GM18868 (cell line): Measurements from ENCODE around the gene PAOX.
A peak's percentile ranks its signal among the peaks of the same experiment; 100 is the strongest.
"Not testable (repeated sequence)": the region's sequence is repeated elsewhere in the genome, so short reads cannot be mapped to it uniquely, and the experiment has no call there.

ENCODE experiments used
- ATAC-seq: cut with Tn5 transposase; IDR thresholded peaks from one replicate; pipeline ENCODE4 v1.9.1; 2021; ENCODE audit warnings: mild to moderate bottlenecking, moderate library complexity; ENCODE audit not compliant: unreplicated experiment

PAOX gene

DNA sequence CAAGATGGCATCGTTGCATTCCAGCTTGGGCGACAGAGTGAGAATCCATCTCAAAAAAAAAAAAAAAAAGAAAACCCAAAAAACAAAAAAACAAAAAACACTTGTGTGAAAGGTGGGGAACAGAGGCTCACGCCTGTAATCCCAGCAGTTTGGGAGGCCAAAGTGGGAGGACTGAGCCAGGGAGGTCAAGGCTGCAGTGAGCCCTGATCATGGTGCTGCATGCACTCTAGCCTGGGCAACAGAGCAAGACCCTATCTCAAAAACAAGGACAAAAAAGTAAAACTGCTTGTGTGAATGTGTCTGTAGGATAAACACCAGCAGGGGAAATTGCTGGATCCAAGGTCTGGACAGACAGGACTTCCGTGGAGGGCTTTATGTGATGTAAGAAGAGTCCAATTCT, 4.5 kb downstream of the PAOX start:
- no peak for ATAC-seq

DNA sequence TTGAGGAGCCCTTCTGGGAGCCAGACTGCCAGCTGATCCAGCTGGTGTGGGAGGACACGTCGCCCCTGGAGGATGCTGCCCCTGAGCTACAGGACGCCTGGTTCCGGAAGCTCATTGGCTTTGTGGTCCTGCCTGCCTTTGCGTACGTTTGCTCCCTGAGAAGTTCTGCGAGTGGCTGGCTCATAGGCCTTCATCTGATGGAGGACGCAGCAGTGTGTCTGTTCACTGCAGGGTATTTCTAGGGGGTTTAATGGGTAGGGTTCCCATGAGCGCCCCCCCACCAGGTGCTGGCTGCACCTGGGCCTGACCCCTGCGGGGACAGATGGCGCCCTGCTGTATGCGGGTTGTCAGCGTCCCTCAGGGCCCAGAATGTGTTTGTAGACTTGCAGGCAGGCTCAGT, 5.0 kb downstream of the PAOX start:
- no peak for ATAC-seq

GRCh38 chr10:133385214-133385613, 6.2 kb downstream of the PAOX start:
- no peak for ATAC-seq

- ATAC-seq = not testable (repeated sequence)
Observed at GRCh38 chr10:133386951-133387350, 7.9 kb downstream of the PAOX start.

DNA sequence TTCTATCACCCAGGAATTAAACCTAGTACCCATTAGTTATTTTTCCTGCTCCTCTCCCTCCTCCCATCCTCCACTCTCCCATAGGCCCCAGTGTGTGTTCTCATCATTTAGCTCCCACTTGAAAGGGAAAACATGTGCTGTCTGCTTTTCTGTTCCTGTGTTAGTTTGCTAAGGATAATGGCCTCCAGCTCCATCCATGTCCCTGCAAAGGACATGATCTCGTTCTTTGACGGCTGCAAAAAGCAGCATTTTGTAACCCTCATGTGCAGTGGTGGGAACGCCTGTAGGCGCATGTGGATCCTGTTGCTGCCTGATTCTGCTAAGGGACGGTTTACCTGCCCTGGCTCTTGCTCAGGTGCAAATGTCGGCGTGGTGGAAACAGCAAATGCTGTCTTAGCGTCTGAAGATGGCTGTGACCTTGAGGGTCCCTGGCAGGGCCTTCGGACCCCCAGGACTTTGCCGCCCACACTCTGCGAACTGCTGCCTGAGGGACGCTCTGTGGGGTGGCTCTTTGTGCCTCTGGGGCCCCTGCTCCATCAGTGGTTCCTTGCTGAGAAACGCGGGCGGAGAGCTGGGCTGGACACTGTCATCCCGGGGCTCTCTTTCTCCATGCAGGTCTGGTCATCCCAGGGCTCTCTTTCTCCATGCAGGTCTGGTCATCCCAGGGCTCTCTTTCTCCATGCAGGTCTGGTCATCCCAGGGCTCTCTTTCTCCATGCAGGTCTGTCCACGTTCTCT, 9.3 kb downstream of the PAOX start:
- no peak for ATAC-seq

DNA sequence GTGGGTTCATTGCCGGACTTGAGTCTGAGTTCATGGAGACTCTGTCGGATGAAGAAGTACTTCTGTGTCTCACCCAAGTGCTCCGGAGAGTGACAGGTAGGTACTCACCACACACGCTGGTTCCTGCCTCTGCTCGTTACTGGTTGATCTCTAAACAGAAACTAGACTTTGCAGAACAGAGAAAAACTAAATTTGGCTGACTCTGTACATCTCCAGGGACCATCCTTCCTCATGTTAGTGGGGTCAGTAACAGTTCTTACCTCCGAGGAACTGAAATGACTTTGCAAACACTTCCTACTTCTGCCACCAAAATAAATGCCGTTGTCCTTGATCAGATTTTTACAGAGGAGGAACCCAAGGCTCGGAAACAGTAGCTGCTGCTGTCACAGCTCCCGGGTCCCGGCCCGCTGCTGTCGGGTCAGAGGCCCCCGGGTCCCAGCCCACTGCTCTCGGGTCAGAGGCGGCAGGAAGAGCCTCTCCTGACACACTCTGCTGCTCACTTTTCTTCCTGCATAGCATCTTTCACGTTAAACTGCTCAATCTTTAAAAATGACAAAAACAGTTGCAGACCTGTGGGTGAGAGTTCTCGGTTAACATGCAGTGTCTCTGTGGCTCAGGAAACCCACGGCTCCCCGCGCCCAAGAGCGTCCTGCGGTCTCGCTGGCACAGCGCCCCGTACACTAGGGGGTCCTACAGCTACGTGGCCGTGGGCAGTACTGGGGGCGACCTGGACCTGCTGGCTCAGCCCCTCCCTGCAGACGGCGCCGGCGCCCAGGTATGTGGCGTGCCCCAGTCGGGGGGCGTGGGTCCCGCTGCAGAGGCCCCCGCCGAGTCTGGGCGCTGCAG, 10.1 kb downstream of the PAOX start:
- ATAC-seq = peak; percentile 85

GRCh38 chr10:133390597-133391248, 11.7 kb downstream of the PAOX start:
- ATAC-seq = no peak

DNA sequence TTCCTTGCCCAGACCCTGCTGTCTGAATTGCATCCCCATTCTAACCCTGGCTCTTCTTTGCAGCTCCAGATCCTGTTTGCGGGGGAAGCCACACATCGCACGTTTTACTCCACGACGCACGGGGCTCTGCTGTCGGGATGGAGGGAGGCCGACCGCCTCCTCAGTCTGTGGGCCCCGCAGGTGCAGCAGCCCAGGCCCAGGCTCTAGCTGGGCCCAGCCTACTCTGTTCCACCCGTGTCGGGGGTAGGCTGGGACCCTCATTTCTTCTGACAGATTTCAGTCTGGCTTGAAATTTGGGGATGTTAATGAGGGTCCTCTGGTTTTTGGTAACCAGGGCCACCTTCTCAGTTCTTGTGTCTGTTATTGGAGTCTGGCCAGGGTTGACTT, 12.2 kb downstream of the PAOX start:
- no peak for ATAC-seq

- no peak for ATAC-seq
Observed at GRCh38 chr10:133391761-133392518, 12.9 kb downstream of the PAOX start.

GRCh38 chr10:133393401-133394063, 14.5 kb downstream of the PAOX start:
- ATAC-seq = no peak

GRCh38 chr10:133394064-133394663, 15.1 kb downstream of the PAOX start, which contains the start of gene MTG1:
Gene MTG1 (plus strand): TSS chr10:133394157. CDS start chr10:133394221, 64 bp downstream.
- ATAC-seq = peak; percentile 63

GRCh38 chr10:133394801-133395221, 15.7 kb downstream of the PAOX start:
- ATAC-seq = no peak

DNA sequence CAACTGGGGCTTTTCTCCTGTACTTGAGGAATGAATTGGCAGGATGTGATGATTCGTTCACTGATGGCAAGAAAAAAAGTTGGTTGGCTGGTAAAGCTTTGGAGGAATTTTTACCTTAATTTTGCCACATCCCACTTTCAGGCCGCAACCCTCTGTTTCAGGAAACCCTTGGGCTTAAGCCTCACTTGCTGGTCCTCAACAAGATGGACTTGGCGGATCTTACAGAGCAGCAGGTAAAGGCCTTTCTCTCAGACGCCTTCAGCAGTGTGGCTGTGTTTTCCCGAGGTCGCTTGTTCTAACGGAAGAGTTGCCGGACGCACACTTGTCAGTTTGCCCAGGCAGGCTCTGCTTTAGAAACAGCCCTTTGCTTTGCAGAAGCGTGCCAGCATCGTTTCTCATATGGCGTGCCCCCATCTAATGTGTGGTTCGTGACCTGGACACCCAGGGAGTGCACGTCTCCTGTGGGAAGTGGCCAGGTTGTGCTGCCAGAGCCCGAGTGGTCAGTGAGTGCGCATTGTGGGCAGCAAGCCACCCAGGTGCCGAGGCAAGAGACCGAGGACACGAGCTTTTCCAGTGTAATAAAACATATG, 17.1 kb downstream of the PAOX start:
- no peak for ATAC-seq

DNA sequence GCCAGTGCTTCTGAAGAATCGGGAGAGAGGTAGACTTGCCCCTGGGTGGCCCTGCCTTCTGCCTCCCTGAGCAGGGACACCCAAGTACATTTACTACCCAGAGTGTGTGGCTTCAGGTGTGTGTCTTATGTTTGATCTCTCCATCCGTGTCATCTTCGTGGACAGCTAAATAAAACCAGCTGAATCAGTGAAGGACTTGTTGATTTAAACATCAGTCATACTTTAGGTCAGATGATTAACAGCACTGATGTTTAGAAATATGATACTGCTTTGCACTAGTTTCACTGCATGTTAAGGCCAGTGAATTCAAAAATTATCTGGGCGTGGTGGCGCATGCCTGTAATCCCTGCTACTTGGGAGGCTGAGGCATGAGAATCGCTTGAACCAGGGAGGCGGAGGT, 18.9 kb downstream of the PAOX start:
- no peak for ATAC-seq

DNA sequence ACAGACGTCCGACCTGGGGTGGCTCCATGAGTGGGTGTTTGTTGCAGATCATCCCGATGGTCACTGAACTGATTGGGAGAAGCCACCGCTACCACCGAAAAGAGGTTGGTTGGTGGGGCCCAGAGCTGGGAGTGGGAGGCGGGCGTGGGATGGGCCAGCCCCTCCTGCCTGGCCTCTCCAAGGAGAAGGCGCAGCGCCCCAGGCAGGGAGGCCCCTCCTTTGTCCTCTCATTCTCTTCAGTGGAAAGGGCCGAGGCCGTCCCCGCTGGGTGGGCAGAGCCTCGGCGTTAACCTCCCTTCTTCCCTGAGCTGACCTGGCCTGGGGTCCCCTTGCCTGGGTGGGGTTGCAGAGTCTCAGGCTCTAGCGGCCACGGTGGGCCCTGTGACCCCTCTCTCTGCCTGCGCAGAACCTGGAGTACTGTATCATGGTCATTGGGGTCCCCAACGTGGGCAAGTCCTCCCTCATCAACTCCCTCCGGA, 20.1 kb downstream of the PAOX start:
- ATAC-seq = no peak

DNA sequence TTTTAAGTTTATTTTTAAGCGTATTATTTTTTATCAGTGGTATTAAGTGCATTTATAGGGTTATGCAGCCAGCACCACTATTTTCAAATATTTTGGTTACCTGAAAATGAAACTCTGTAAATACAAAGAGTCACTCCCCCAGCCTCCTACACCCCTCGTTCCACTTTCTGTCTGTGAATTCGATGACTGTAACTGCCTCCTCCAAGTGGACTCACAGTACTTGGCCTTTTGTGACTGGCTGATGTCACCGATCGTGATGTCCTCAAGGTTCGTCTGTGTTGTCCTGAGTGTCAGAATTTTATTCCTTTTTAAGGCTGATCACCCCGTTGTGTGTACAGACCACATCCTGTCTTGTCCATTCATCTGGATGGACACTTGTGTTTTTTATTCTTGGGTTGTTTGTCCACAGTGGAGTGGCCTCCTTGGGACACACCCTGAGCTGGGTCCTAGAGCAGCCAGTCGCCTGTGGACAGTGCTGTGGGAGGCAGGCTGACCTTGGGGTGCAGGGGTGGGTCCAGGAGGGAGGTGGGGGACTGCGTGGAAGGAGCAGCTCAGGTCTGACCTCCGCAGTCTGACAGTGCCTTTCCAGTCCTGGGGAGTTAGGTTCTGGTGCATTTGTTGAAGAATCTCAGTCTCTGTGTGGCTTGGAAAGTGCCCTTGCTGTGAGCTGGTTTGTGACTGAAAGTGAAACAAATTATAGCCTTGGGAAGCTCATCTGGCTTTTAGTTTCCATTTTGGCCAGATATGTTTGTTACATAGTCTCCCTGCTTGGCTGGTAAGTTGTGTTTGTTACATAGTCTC, 21.8 kb downstream of the PAOX start:
- ATAC-seq = peak; percentile 76

DNA sequence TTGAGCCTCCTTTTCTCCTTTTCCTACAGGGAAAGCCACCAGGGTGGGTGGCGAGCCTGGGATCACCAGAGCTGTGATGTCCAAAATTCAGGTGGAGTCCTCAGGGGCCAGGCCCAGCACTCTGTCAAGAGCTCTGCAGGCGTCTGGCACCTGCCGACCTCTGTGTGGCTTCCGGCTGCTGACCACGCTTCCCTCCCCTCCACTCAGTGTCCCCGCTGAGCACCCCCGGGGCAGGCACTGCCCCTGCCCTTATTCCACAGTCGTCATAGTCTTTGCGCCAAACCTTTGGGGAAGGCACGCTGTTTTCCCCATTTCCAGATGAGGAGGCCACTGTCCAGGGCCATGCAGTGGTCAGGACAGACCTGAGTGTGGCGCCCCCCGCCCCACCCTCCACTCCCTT, 22.4 kb downstream of the PAOX start:
- ATAC-seq = no peak

GRCh38 chr10:133401981-133402725, 23.1 kb downstream of the PAOX start:
- no peak for ATAC-seq
